ENCODE data around the gene TARM1.

DNA sequence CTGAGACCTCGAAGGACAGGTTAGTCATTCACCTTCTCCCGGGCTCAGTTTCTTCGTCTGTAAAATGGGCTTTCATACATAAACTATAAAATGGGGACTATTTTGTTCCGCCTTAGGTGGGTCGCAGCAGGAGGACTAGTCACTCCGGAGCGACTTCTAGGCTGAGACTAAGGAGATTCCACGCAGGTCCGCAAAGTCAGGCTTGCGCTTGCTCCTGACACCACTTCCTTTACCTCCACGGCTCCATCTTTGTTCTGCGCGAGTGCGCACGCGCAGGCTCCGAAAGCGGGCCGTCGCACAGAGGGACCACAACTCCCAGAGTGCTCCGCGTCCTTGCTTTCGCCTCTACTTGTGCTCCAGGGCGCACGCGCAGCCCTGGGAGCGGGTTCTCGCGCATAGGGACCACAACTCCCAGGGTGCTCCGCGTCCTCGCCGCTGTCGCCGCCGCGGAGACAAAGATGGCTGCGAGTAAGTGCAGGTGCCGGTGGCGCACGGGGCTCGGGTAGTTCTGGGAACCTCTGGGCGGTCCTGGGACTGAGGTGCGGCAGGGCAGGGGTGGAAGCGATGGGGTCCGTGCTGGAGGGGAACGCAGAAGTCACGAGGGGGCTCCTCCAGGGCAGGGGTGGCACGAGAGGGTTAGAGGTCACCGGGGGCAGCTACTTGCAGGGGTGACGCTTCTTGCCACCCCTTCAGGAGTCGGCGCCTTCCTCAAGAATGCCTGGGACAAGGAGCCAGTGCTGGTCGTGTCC, 21.4 kb upstream of the TARM1 start, which contains the start of gene NDUFA3:
- TF ChIP-seq, protein P1, sequence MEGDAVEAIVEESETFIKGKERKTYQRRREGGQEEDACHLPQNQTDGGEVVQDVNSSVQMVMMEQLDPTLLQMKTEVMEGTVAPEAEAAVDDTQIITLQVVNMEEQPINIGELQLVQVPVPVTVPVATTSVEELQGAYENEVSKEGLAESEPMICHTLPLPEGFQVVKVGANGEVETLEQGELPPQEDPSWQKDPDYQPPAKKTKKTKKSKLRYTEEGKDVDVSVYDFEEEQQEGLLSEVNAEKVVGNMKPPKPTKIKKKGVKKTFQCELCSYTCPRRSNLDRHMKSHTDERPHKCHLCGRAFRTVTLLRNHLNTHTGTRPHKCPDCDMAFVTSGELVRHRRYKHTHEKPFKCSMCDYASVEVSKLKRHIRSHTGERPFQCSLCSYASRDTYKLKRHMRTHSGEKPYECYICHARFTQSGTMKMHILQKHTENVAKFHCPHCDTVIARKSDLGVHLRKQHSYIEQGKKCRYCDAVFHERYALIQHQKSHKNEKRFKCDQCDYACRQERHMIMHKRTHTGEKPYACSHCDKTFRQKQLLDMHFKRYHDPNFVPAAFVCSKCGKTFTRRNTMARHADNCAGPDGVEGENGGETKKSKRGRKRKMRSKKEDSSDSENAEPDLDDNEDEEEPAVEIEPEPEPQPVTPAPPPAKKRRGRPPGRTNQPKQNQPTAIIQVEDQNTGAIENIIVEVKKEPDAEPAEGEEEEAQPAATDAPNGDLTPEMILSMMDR (conservative IDR thresholded peaks at IDR 0.05 in 1 of 2, IDR thresholded peaks at IDR 0.05 in 1 of 2; ENCODE audit: extremely low read depth in 1 of 2, insufficient read depth in 1 of 2, low read depth in 1 of 2, low read length in 2 of 2), result no peak
- TF ChIP-seq EZH2 (IDR thresholded peaks at IDR 0.05; ENCODE audit: borderline replicate concordance, low read length), result no peak
